Astrocyte (in vitro differentiated cells and primary cell): ENCODE data around the gene SPOCK3. TPM values are rescaled to one million over a fixed set of nuclear protein-coding genes. Genes with fewer than 3 reads are reported as not detected.

ENCODE experiments used
- DNase-seq: peaks from one replicate; pipeline ENCODE4 v3.0.0-alpha.2; 2010; ENCODE audit warnings: low read depth
- FAIRE-seq: peaks from 2 replicates; lab custom pipeline; 2011; peaks lifted over from hg19 to GRCh38; lab: Jason Lieb, UNC
- H2AFZ ChIP-seq: 2 replicates; pipeline ENCODE4 v1.6.0; 2012; ENCODE audit warnings: low read depth, low read length, inconsistent platforms
- H3K27ac ChIP-seq: 2 replicates; pipeline ENCODE4 v1.5.1; 2011; ENCODE audit warnings: low read depth, low read length, inconsistent platforms
- H3K27me3 ChIP-seq: 2 replicates; pipeline ENCODE4 v1.6.0; 2011; ENCODE audit warnings: low read length, inconsistent platforms; ENCODE audit not compliant: insufficient read depth
- H3K36me3 ChIP-seq: 2 replicates; pipeline ENCODE4 v1.5.1; 2011; ENCODE audit warnings: low read length, inconsistent platforms; ENCODE audit not compliant: insufficient read depth
- H3K4me1 ChIP-seq: 2 replicates; pipeline ENCODE4 v1.5.1; 2011; ENCODE audit warnings: low read length, inconsistent platforms; ENCODE audit not compliant: insufficient read depth
- H3K4me2 ChIP-seq: 2 replicates; pipeline ENCODE4 v1.6.0; 2012; ENCODE audit warnings: low read length, inconsistent platforms
- H3K4me3 ChIP-seq: 2 replicates; pipeline ENCODE4 v1.5.1; 2011; ENCODE audit warnings: low read depth, mild to moderate bottlenecking, low read length, inconsistent platforms; ENCODE audit not compliant: insufficient read depth
- H3K79me2 ChIP-seq: 2 replicates; pipeline ENCODE4 v1.6.0; 2012; ENCODE audit warnings: mild to moderate bottlenecking, low read length, inconsistent platforms; ENCODE audit not compliant: insufficient read depth
- H3K9ac ChIP-seq: 2 replicates; pipeline ENCODE4 v1.6.0; 2012; ENCODE audit warnings: mild to moderate bottlenecking, low read length, inconsistent platforms
- H3K9me3 ChIP-seq: 2 replicates; pipeline ENCODE4 v1.5.1; 2012; ENCODE audit warnings: low read depth, mild to moderate bottlenecking, low read length, inconsistent platforms; ENCODE audit not compliant: insufficient read depth
- H4K20me1 ChIP-seq: 2 replicates; pipeline ENCODE4 v1.6.0; 2012; ENCODE audit warnings: low read length, inconsistent platforms; ENCODE audit not compliant: insufficient read depth
- H3K27ac Mint-ChIP-seq: one replicate; pipeline ENCODE4 v1.8.0; 2021; ENCODE audit warnings: mild to moderate bottlenecking, mixed read lengths; ENCODE audit not compliant: unreplicated experiment
- H3K27me3 Mint-ChIP-seq: one replicate; pipeline ENCODE4 v1.8.0; 2021; ENCODE audit warnings: low read depth, mixed read lengths; ENCODE audit not compliant: unreplicated experiment
- H3K36me3 Mint-ChIP-seq: one replicate; pipeline ENCODE4 v1.8.0; 2021; ENCODE audit warnings: low read depth, mixed read lengths; ENCODE audit not compliant: unreplicated experiment
- H3K4me1 Mint-ChIP-seq: one replicate; pipeline ENCODE4 v1.8.0; 2021; ENCODE audit warnings: low read depth, mixed read lengths; ENCODE audit not compliant: unreplicated experiment
- H3K4me3 Mint-ChIP-seq: one replicate; pipeline ENCODE4 v1.8.0; 2021; ENCODE audit warnings: mild to moderate bottlenecking, moderate library complexity, mixed read lengths; ENCODE audit not compliant: unreplicated experiment
- H3K9me3 Mint-ChIP-seq: one replicate; pipeline ENCODE4 v1.8.0; 2021; ENCODE audit warnings: mild to moderate bottlenecking, mixed read lengths; ENCODE audit not compliant: unreplicated experiment
- CTCF ChIP-seq: IDR thresholded peaks from 2 replicates; pipeline ENCODE4 v1.5.1; 2011; ENCODE audit warnings: low read depth, mild to moderate bottlenecking, inconsistent platforms, low read length, moderate library complexity; ENCODE audit not compliant: insufficient read depth
- EZH2 ChIP-seq: IDR thresholded peaks from 2 replicates; pipeline ENCODE4 v1.6.1; 2012; ENCODE audit warnings: mild to moderate bottlenecking, low read length, inconsistent platforms; ENCODE audit not compliant: insufficient read depth
- total RNA-seq: library from RNA; stranded (reverse); gene quantifications from 2 replicates; pipeline ENCODE4 v1.2.1, GENCODE V29; 2021

The SPOCK3 gene
- total RNA-seq, 1 donor from 2014 or later: 0.59 TPM

GRCh38 chr4:166886718-166887117 lies 347.6 kb downstream of the SPOCK3 start:
- DNase-seq: no peak
- H2AFZ ChIP-seq: no peak overlapping the region
- no peak overlapping the region for H3K4me3 Mint-ChIP-seq
- H3K9me3 ChIP-seq: no peaks in the 10 kb centered on the region
- H4K20me1 ChIP-seq: no peaks in the 10 kb centered on the region
- H3K4me1 ChIP-seq: no peaks in the 10 kb centered on the region
- H3K9ac ChIP-seq: no peak overlapping the region
- H3K36me3 Mint-ChIP-seq: no peaks in the 10 kb centered on the region
- H3K79me2 ChIP-seq: no peaks in the 10 kb centered on the region
- FAIRE-seq: no peak
- H3K4me3 ChIP-seq: no peak overlapping the region
- H3K27me3 Mint-ChIP-seq: no peaks in the 10 kb centered on the region
- H3K27ac ChIP-seq: no peak overlapping the region
- no peak overlapping the region for H3K27ac Mint-ChIP-seq
- no peak for TF ChIP-seq EZH2
- TF ChIP-seq CTCF: no peak
- no peaks in the 10 kb centered on the region for H3K27me3 ChIP-seq
- H3K36me3 ChIP-seq: no peaks in the 10 kb centered on the region
- H3K4me2 ChIP-seq: no peak overlapping the region
- H3K9me3 Mint-ChIP-seq: no peaks in the 10 kb centered on the region
- no peaks in the 10 kb centered on the region for H3K4me1 Mint-ChIP-seq

- H3K4me1 ChIP-seq: no peaks in the 10 kb centered on the region
- H3K9me3 Mint-ChIP-seq: no peaks in the 10 kb centered on the region
- no peak overlapping the region for H3K9ac ChIP-seq
- DNase-seq (no peak), FAIRE-seq (no peak)
- H3K4me3 ChIP-seq: no peak overlapping the region
- H3K4me3 Mint-ChIP-seq: no peak overlapping the region
- H3K27ac ChIP-seq: no peak overlapping the region
- peaks cover 4% of the 10 kb centered on the region for H3K4me1 Mint-ChIP-seq
- H3K36me3 Mint-ChIP-seq: no peaks in the 10 kb centered on the region
- H3K27ac Mint-ChIP-seq: no peak overlapping the region
- H3K27me3 ChIP-seq: no peaks in the 10 kb centered on the region
- H3K4me2 ChIP-seq: no peak overlapping the region
- no peaks in the 10 kb centered on the region for H3K9me3 ChIP-seq
- TF ChIP-seq EZH2: no peak
- no peak for TF ChIP-seq CTCF
- no peak overlapping the region for H2AFZ ChIP-seq
- no peaks in the 10 kb centered on the region for H4K20me1 ChIP-seq
- no peaks in the 10 kb centered on the region for H3K27me3 Mint-ChIP-seq
- H3K36me3 ChIP-seq: no peaks in the 10 kb centered on the region
- H3K79me2 ChIP-seq: no peaks in the 10 kb centered on the region
These were observed 352.1 kb downstream of the SPOCK3 start for GRCh38 chr4:166882221-166882620.

GRCh38 chr4:166875821-166876220 lies 358.5 kb downstream of the SPOCK3 start:
- Histone ChIP-seq H3K79me2 (no peaks in the 10 kb centered on the region), H3K4me2 (no peak overlapping the region), H3K27ac (no peak overlapping the region), H3K36me3 (no peaks in the 10 kb centered on the region), H3K4me3 (no peak overlapping the region), H3K9ac (no peak overlapping the region), H2AFZ (no peak overlapping the region), H4K20me1 (no peaks in the 10 kb centered on the region), H3K9me3 (no peaks in the 10 kb centered on the region), H3K4me1 (no peaks in the 10 kb centered on the region), H3K27me3 (no peaks in the 10 kb centered on the region)
- no peak overlapping the region for H3K4me3 Mint-ChIP-seq
- no peaks in the 10 kb centered on the region for H3K36me3 Mint-ChIP-seq
- DNase-seq (no peak), FAIRE-seq (no peak)
- H3K4me1 Mint-ChIP-seq: peaks cover 4% of the 10 kb centered on the region
- TF ChIP-seq EZH2 (no peak), CTCF (no peak)
- no peaks in the 10 kb centered on the region for H3K27me3 Mint-ChIP-seq
- no peak overlapping the region for H3K27ac Mint-ChIP-seq
- no peaks in the 10 kb centered on the region for H3K9me3 Mint-ChIP-seq
